Heart right ventricle (tissue), 16 donors: Measurements from ENCODE around the gene BLOC1S4. TPM values are rescaled to one million over a fixed set of nuclear protein-coding genes. Genes with fewer than 3 reads are reported as not detected.
A peak's percentile ranks its signal among the peaks of the same experiment; 100 is the strongest.

Experiments
- ATAC-seq, 8 donors: fragments of 200-7000 bp; cut with Tn5 transposase; one replicate each; pipeline ENCODE4 v1.9.1; 2020; ENCODE audit warnings: mild to moderate bottlenecking in 8 of 8, moderate library complexity in 8 of 8, moderate number of reproducible peaks in 1 of 8
- DNase-seq, 2 donors: peaks; one replicate each; pipeline ENCODE4 v3.0.0-alpha.2; 2020
- H3K27ac ChIP-seq, 10 donors: fragments of 200-600 bp; sonication (generic) in 2 of 10; one replicate each; pipeline versions ENCODE4 v1.5.0 to v1.8.0; 2020 to 2022; ENCODE audit warnings: mild to moderate bottlenecking in 3 of 10
- H3K27me3 ChIP-seq, 7 donors: fragments of 200-600 bp; one replicate each; pipeline ENCODE4 v1.8.0; 2021 to 2022; ENCODE audit warnings: mild to moderate bottlenecking in 2 of 7
- H3K36me3 ChIP-seq, 9 donors: fragments of 200-600 bp; sonication (generic) in 1 of 9; one replicate each; pipeline versions ENCODE4 v1.5.0 to v1.8.0; 2020 to 2022; ENCODE audit warnings: mild to moderate bottlenecking in 2 of 9
- H3K4me1 ChIP-seq, 9 donors: fragments of 200-600 bp; sonication (generic) in 1 of 9; one replicate each; pipeline versions ENCODE4 v1.5.0 to v1.8.0; 2020 to 2022; ENCODE audit warnings: mild to moderate bottlenecking in 4 of 9
- H3K4me3 ChIP-seq, 10 donors: fragments of 200-600 bp; sonication (generic) in 2 of 10; one replicate each; pipeline versions ENCODE4 v1.5.0 to v1.8.0; 2020 to 2022; ENCODE audit warnings: mild to moderate bottlenecking in 7 of 10, moderate library complexity in 2 of 10
- H3K9me3 ChIP-seq, 11 donors: fragments of 200-600 bp in 10 of 11; sonication (generic) in 2 of 11; one replicate each; pipeline versions ENCODE4 v1.5.0 to v1.8.0; 2013 to 2022; ENCODE audit warnings: mild to moderate bottlenecking in 2 of 11, control low read depth in 1 of 11, moderate library complexity in 1 of 11
- WGBS, 2 donors: extraction: QIAGEN DNeasy Blood & Tissue Kit; methylation state at CpG; one replicate each; pipeline ENCODE4 v1.1.7; 2013; ENCODE audit warnings: inconsistent platforms in 1 of 2; 5-methylcytosine and 5-hydroxymethylcytosine counted together
- intact Hi-C, 10 donors: fragments of 100-400 bp; cut with DNase I; formaldehyde crosslinking; loops; one replicate each; pipeline versions ENCODE4 v1.11.1 to v1.14.2; 2022
- polyA plus RNA-seq, 2 donors: library from polyadenylated mRNA; stranded (reverse); fragments of 200-250 nt; gene quantifications; one replicate each; pipeline ENCODE4 v1.2.3, GENCODE V29; 2013
- total RNA-seq, 10 donors: library from RNA; stranded (reverse); fragmentation: NEBNext Ultra II Directional in 3 of 10; extraction: Animal tissue kit (Norgen Biotek cat#: 25700) in 3 of 10; gene quantifications; one replicate each; pipeline versions ENCODE4 v1.2.1 to v1.2.4, GENCODE V29; 2021 to 2023
- TF ChIP-seq, protein P1 (sequence below), 9 donors: fragments of 200-600 bp; sonication (generic) in 2 of 9; IDR thresholded peaks; one replicate each; pipeline versions ENCODE4 v1.5.0 to v1.8.0; 2021 to 2022; ENCODE audit warnings: antibody characterized with exemption in 9 of 9, mild to moderate bottlenecking in 5 of 9, moderate library complexity in 1 of 9
- donor health status: Arrhythmogenic right ventricular cardiomyopathy.
- donor health status: ischemic (EF 13 %, LVEDD 7.1; RV severe dilation, severe dysfunction).
- donor health status: healthy with polysubstance abuse.
- donor health status: DM: no; HTN: yes; CAD: no.
- donor health status: DM: no; HTN: no; CAD: no.
- donor health status: ischemic (EF 25% LVEDD 6.9; RV normal size, moderate dysfunction).
- donor health status: ischemic (EF 25% LVEDD 5.7; RV mildly dilated, moderate dysfunction).
- donor health status: healthy.
- donor health status: DM: yes; HTN: yes; CAD: no.
- donor health status: Ischemic cardiomyopathy.
- donor health status: ischemic (EF 35%, LVEDD 5.7; RV mildly dilated, moderate dysfunction).
- donor health status: nonischemic (EF 11% LVEDD 7.7; RV severe dilation, severe dysfunction).
- donor health status: DM: yes; HTN: yes; CAD: no.
- donor health status: PGD.
- donor health status: ischemic (EF 29% LVEDD 5.4; RV normal size, mild dysfunction).
- donor health status: nonischemic (EF 23%, LVEDD 6.1; RV moderate dilation, normal function).

The BLOC1S4 gene
- total and polyA plus RNA-seq, 12 donors: 4.4 to 10.2 (median 7.0) TPM

DNA sequence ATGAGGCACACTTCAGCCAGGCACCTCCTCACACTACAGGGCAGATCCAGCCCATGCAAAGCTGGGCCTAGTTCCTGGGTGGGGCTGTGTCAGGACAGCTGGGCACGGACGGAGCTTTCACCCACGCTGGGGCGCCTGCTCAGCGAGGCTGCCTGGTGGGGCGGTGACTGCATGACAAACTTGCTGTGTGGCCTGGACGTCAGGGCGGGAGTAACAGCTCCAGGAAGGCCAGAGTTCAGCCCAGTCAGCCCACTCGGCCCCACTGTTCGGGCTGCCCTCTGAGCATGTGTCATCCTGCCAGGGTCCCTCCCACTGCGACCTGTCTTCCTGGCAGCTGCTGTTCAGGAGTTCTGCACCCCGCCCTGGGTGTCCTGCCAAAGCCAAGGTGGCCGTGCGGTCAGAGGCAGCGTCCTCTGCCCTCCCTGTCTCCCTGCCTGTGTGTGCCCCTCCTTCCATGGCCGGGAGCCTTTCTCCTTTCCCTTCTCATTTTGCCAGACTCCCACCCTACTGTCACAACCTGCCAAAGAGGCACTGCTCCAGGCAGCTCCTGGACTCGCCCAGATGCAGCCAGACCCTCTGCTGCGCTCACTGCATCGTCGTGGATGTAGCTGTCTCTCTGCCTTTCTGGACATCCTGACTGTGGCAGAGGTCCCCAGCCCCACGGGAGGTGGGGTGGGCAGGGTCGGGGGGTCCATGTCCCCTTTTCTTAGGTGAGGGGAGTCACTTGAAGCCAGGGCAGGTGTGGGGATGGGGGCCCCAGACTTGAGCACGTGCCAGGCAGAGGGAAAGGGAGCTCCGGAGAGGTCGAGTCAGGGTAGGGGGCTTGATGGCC lies 33.6 kb downstream of the BLOC1S4 start:
- Histone ChIP-seq H3K9me3 (no peaks in the 10 kb centered on the region), H3K4me1 (peaks cover 14 to 44% (median 30%) of the 10 kb centered on the region in 9 donors), H3K36me3 (no peaks in the 10 kb centered on the region), H3K4me3 (no peak overlapping the region), H3K27me3 (no peaks in the 10 kb centered on the region), H3K27ac (peak overlapping the region in 7 of 10 donors; percentile 9 to 63 (median 43))
- TF ChIP-seq, protein P1, sequence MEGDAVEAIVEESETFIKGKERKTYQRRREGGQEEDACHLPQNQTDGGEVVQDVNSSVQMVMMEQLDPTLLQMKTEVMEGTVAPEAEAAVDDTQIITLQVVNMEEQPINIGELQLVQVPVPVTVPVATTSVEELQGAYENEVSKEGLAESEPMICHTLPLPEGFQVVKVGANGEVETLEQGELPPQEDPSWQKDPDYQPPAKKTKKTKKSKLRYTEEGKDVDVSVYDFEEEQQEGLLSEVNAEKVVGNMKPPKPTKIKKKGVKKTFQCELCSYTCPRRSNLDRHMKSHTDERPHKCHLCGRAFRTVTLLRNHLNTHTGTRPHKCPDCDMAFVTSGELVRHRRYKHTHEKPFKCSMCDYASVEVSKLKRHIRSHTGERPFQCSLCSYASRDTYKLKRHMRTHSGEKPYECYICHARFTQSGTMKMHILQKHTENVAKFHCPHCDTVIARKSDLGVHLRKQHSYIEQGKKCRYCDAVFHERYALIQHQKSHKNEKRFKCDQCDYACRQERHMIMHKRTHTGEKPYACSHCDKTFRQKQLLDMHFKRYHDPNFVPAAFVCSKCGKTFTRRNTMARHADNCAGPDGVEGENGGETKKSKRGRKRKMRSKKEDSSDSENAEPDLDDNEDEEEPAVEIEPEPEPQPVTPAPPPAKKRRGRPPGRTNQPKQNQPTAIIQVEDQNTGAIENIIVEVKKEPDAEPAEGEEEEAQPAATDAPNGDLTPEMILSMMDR (IDR thresholded peaks at IDR 0.05): no peak
- ATAC-seq: peak; percentile 46 to 84 (median 66)
- DNase-seq: peak; percentile 51 to 59
- intact Hi-C loops: no loop called here
- WGBS, 2 donors: 57 to 59% methylated on average over 25 of the region's 25 CpGs

DNA sequence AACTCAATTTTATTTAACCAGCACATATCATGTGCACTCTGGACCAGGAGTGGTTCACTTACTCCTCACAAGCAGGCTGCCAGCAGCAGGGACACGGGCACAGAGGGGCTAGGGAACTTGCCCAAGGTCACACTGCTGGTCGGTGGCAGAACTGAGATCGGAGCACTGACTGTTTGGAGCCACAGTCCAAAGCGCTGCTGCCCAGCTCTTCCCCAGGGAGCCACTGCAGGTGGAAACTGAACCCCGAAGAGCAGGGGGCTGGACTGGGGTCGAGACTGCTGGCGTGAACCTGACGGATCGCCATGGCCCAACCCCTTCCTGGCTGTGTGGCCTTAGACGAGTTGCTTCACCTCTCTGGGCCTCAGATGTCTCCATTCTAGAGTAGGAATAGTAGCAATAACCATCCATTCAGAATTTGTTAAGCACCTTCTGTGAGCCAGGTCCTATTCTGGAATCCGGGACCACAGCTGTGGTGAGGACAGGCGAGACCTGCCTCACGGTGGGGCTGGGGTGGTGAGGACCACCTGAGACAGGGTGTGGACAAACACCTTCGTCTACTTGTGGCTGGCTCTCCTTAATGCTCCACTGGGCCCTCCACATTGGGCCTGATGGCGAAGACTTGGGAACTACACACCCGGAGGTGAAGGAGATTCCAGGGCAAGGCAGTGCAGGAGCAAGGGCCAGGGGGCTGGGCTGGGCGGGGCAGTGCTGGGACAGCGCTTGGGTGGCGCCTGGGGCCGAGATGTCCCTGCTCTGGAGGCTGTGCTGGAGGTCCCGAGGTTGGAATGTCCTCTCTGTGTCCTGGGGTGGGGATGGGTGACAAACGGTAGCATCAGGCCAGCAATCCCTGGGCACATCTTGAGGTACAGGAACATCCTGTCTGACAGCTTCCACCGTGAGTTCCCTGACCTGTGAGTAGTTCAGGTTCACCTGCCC lies 34.6 kb downstream of the BLOC1S4 start:
- no peak for DNase-seq
- H3K27me3 ChIP-seq: no peaks in the 10 kb centered on the region
- H3K4me1 ChIP-seq: peaks cover 18 to 44% (median 30%) of the 10 kb centered on the region in 9 donors
- 85 to 88% methylated on average over 23 of the region's 23 CpGs for WGBS, 2 donors
- H3K9me3 ChIP-seq: no peaks in the 10 kb centered on the region
- no peak overlapping the region for H3K4me3 ChIP-seq
- ATAC-seq: no peak
- H3K27ac ChIP-seq: peak overlapping the region in 3 of 10 donors; percentile 31 to 63 (median 58)
- intact Hi-C loops: no loop called here
- no peaks in the 10 kb centered on the region for H3K36me3 ChIP-seq
- TF ChIP-seq, protein P1 (IDR thresholded peaks at IDR 0.05): no peak

DNA sequence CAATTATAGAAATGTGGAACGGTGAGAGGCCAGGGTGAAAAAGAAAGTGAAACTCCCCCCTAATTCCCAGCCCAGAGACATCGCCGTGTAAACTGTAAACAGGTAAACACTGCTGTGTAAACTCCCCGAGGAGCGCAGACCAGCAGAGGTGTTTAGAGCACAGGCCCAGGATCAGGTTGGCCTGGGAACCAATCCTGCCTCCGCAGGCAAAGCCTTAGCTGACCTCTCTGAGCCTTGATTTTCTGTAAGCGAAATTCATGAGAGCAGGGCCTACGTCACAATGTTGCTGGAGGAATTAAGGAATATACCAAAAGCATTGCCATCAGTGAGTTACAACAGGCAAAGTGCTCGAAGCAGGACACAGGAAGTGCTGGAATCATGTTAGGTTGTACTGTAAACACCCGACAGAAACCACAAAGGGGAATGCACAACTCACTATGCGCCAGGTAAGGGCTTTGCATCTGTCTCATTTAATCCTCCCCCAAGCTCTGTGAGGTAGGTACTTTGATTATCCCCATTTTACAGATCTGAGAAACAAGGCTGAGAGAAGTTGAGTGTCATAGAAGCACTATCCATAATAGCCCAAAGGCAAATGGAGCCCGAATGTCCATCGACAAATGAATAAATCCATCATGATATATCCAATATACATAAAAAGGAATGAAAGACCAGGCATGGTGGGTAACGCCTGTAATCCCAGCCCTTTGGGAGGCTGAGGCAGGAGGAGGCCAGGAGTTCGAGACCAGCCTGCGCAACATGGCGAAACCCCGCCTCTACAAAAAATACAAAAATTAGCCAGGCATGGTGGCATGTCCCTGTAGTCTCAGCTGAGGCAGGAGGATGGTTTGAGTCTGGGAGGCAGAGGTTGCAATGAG lies 35.9 kb downstream of the BLOC1S4 start:
- no peak for ATAC-seq
- H3K9me3 ChIP-seq: no peaks in the 10 kb centered on the region
- 75 to 86% methylated on average over 18 of the region's 18 CpGs for WGBS, 2 donors
- intact Hi-C loops: no loop called here
- peak overlapping the region in 1 of 10 donors; percentile 20 for H3K4me3 ChIP-seq
- H3K36me3 ChIP-seq: no peaks in the 10 kb centered on the region
- H3K27ac ChIP-seq: peak overlapping the region in 2 of 10 donors; percentile 14 to 73
- no peak for DNase-seq
- no peaks in the 10 kb centered on the region for H3K27me3 ChIP-seq
- TF ChIP-seq, protein P1 (IDR thresholded peaks at IDR 0.05): no peak
- H3K4me1 ChIP-seq: peaks cover 12 to 43% (median 27%) of the 10 kb centered on the region in 9 donors
